Right lobe of liver (tissue), 6 donors: Measurements from ENCODE around the gene SPDYE1. TPM values are rescaled to one million over a fixed set of nuclear protein-coding genes. Genes with fewer than 3 reads are reported as not detected.
A peak's percentile ranks its signal among the peaks of the same experiment; 100 is the strongest.
"Not testable (repeated sequence)": the region's sequence is repeated elsewhere in the genome, so short reads cannot be mapped to it uniquely, and the experiment has no call there.

Source experiments
- ATAC-seq, 4 donors: fragments of 200-7000 bp; cut with Tn5 transposase; one replicate each; pipeline ENCODE4 v1.9.1; 2020; ENCODE audit warnings: mild to moderate bottlenecking in 4 of 4, moderate library complexity in 4 of 4
- DNase-seq, 3 donors: peaks; one replicate each; pipeline ENCODE4 v3.0.0-alpha.2; 2020
- H3K27ac ChIP-seq, 3 donors: fragments of 200-600 bp; one replicate each; pipeline ENCODE4 v1.8.0; 2022
- H3K27me3 ChIP-seq, 2 donors: fragments of 200-600 bp; one replicate each; pipeline ENCODE4 v1.8.0; 2022
- H3K36me3 ChIP-seq, 4 donors: fragments of 200-600 bp; sonication (generic) in 1 of 4; one replicate each; pipeline versions ENCODE4 v1.5.1 to v1.8.0; 2017 to 2022; ENCODE audit warnings: control low read depth in 1 of 4
- H3K4me1 ChIP-seq, 4 donors: fragments of 200-600 bp; sonication (generic) in 1 of 4; one replicate each; pipeline versions ENCODE4 v1.5.1 to v1.8.0; 2017 to 2022; ENCODE audit warnings: control low read depth in 1 of 4
- H3K4me3 ChIP-seq, 3 donors: fragments of 200-600 bp; one replicate each; pipeline ENCODE4 v1.8.0; 2022
- H3K9me3 ChIP-seq, 4 donors: fragments of 200-600 bp; sonication (generic) in 1 of 4; one replicate each; pipeline versions ENCODE4 v1.5.1 to v1.8.0; 2017 to 2022; ENCODE audit warnings: control low read depth in 1 of 4
- CTCF ChIP-seq, 4 donors: fragments of 200-600 bp in 3 of 4; fragments of 450-650 bp in 1 of 4; IDR thresholded peaks; one replicate each; pipeline versions ENCODE4 v1.5.1 to v1.8.0; 2016 to 2022; ENCODE audit warnings: antibody characterized with exemption in 4 of 4, mild to moderate bottlenecking in 2 of 4
- POLR2A ChIP-seq: fragments of 450-650 bp; IDR thresholded peaks from one replicate; pipeline ENCODE4 v1.6.1; 2017; ENCODE audit warnings: antibody characterized with exemption, mild to moderate bottlenecking
- WGBS: methylation state at CpG from one replicate; pipeline ENCODE4 v1.1.6; 2018; ENCODE audit warnings: low coverage, low lambda C conversion rate; ENCODE audit not compliant: insufficient coverage; ENCODE audit errors: missing lambda C conversion rate; 5-methylcytosine and 5-hydroxymethylcytosine counted together
- intact Hi-C, 2 donors: fragments of 100-400 bp; cut with DNase I; formaldehyde crosslinking; loops; one replicate each; pipeline versions ENCODE4 v1.11.2 to v1.14.1; 2022
- total RNA-seq, 6 experiments: library from RNA; depleted of rRNA in 2 of 6; stranded (reverse); fragments of >200 nt in 2 of 6; fragmentation: NEBNext Ultra II Directional in 3 of 6; extraction: Animal tissue kit (Norgen Biotek cat#: 25700) in 3 of 6; gene quantifications; one replicate each; pipeline versions ENCODE4 v1.1.0 to v1.2.4, GENCODE V29; 2016 to 2023
- donor health status: DM: no; HTN: yes; CAD: no.
- donor health status: DM: no; HTN: no; CAD: no.
- donor health status: DM: no; HTN: no; CAD: no.
- donor health status: DM: no; HTN: yes; CAD: no.
- donor health status: DM: no; HTN: yes; CAD: no.

SPDYE1 gene
- total RNA-seq, 6 experiments from 2014 or later: not detected

- no peaks in the 10 kb centered on the region for H3K27me3 ChIP-seq
- no peak overlapping the region for H3K27ac ChIP-seq
- intact Hi-C loops: no loop called here
- no peak for DNase-seq
- H3K9me3 ChIP-seq: no peaks in the 10 kb centered on the region
- no peak for ATAC-seq
- no peak overlapping the region for H3K4me3 ChIP-seq
- no peaks in the 10 kb centered on the region for H3K36me3 ChIP-seq
- H3K4me1 ChIP-seq: no peaks in the 10 kb centered on the region
- no peak for TF ChIP-seq POLR2A
- TF ChIP-seq CTCF (IDR thresholded peaks at IDR 0.05): no peak
- WGBS: no CpG with 5 or more reads among the region's 1 CpG
These were observed 20.2 kb upstream of the SPDYE1 start for GRCh38 chr7:43977525-43977924.

- 83% methylated on average over 4 of the region's 11 CpGs for WGBS
- H3K4me3 ChIP-seq, H3K4me1 ChIP-seq, H3K27ac ChIP-seq, H3K36me3 ChIP-seq, H3K9me3 ChIP-seq, DNase-seq, ATAC-seq, H3K27me3 ChIP-seq, intact Hi-C loops: not testable (repeated sequence)
These were observed 19.6 kb upstream of the SPDYE1 start for GRCh38 chr7:43978102-43978501.

GRCh38 chr7:43982848-43983247 is 14.8 kb upstream of the SPDYE1 start:
- DNase-seq: peak in 1 of 3 donors; percentile 74
- H3K27me3 ChIP-seq, H3K27ac ChIP-seq, H3K4me1 ChIP-seq, intact Hi-C loops, H3K4me3 ChIP-seq, H3K9me3 ChIP-seq, H3K36me3 ChIP-seq: not testable (repeated sequence)
- ATAC-seq: peak; percentile 47 to 88 (median 63)
- WGBS: no CpG with 5 or more reads among the region's 6 CpGs

GRCh38 chr7:43983736-43984135 is 14.0 kb upstream of the SPDYE1 start:
- not testable (repeated sequence) for ATAC-seq

GRCh38 chr7:43985904-43986864 is 11.5 kb upstream of the SPDYE1 start:
- DNase-seq: peak; percentile 36 to 65 (median 63)
- H3K9me3 ChIP-seq, H3K27me3 ChIP-seq, intact Hi-C loops, H3K4me1 ChIP-seq, H3K36me3 ChIP-seq, H3K27ac ChIP-seq, H3K4me3 ChIP-seq: not testable (repeated sequence)
- ATAC-seq: peak; percentile 70 to 81 (median 72)
- TF ChIP-seq CTCF (IDR thresholded peaks at IDR 0.05): peak; percentile 30 to 57 (median 51)
- WGBS: 20% methylated on average over 6 of the region's 33 CpGs

More at GRCh38 chr7:43983736-43984135, 14.0 kb upstream of the SPDYE1 start:
- 88% methylated on average over 1 of the region's 2 CpGs for WGBS
- H3K27ac ChIP-seq, H3K4me3 ChIP-seq, H3K4me1 ChIP-seq, H3K9me3 ChIP-seq, H3K36me3 ChIP-seq, intact Hi-C loops, H3K27me3 ChIP-seq, DNase-seq: not testable (repeated sequence)

GRCh38 chr7:43987476-43987875 is 10.2 kb upstream of the SPDYE1 start:
- no CpG with 5 or more reads among the region's 9 CpGs for WGBS
- H3K36me3 ChIP-seq, H3K27ac ChIP-seq, H3K4me3 ChIP-seq, ATAC-seq, DNase-seq, H3K9me3 ChIP-seq, intact Hi-C loops, H3K4me1 ChIP-seq, H3K27me3 ChIP-seq: not testable (repeated sequence)

GRCh38 chr7:43990011-43990585 is 7.6 kb upstream of the SPDYE1 start:
- intact Hi-C loops, H3K27ac ChIP-seq, ATAC-seq, H3K36me3 ChIP-seq, H3K4me1 ChIP-seq, H3K4me3 ChIP-seq, H3K9me3 ChIP-seq, DNase-seq, H3K27me3 ChIP-seq: not testable (repeated sequence)
- WGBS: 80% methylated on average over 1 of the region's 12 CpGs

GRCh38 chr7:43990829-43991228 is 6.9 kb upstream of the SPDYE1 start:
- H3K9me3 ChIP-seq, H3K4me1 ChIP-seq, H3K4me3 ChIP-seq, ATAC-seq, intact Hi-C loops, H3K27ac ChIP-seq, DNase-seq, H3K27me3 ChIP-seq, H3K36me3 ChIP-seq: not testable (repeated sequence)
- 80% methylated on average over 1 of the region's 1 CpG for WGBS

- H3K4me1 ChIP-seq, DNase-seq, H3K9me3 ChIP-seq, H3K27me3 ChIP-seq, ATAC-seq, H3K4me3 ChIP-seq, H3K27ac ChIP-seq, intact Hi-C loops, H3K36me3 ChIP-seq: not testable (repeated sequence)
- 97% methylated on average over 5 of the region's 7 CpGs for WGBS
These were observed 4.8 kb upstream of the SPDYE1 start for GRCh38 chr7:43992896-43993295.
